ENCODE data around the gene NR5A2. TPM values are rescaled to one million over a fixed set of nuclear protein-coding genes. Genes with fewer than 3 reads are reported as not detected.

Gene NR5A2
- total RNA-seq, 1 experiment from 2014 or later: 4.7 TPM

DNA sequence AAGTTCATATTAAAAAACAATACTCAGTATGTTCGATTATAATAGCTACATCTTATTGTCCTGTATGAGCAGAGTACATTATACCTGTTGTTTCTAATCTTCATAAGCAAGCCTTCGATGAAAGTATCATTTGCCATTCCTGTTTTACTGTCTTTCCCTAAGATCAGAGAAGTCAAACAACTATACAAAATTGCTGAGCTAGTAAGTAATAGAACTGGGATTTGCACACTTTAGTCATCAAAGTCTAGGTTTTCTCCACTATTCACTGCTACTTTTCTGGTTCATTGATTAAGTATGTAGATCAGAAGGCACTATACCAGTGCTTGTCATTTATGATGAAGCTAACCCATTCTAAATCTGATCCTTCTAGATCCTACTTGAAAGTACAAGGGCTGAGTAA, 108.9 kb downstream of the NR5A2 start:
- WGBS (ENCODE audit: extremely low coverage, insufficient read length, low lambda C conversion rate): no CpG with 5 or more reads among the region's 2 CpGs
- Histone ChIP-seq H3K23ac (ENCODE audit: insufficient read length, low read depth, low read length) (no peak overlapping the region), H3K79me2 (ENCODE audit: insufficient read depth, low read length) (no peaks in the 10 kb centered on the region), H4K20me1 (ENCODE audit: control insufficient read depth, insufficient read depth, insufficient read length) (no peaks in the 10 kb centered on the region), H3K79me1 (ENCODE audit: insufficient read depth, low read depth, low read length, poor library complexity, severe bottlenecking) (no peaks in the 10 kb centered on the region), H3K23me2 (ENCODE audit: insufficient read length, low read depth, low read length, poor library complexity, severe bottlenecking) (no peaks in the 10 kb centered on the region), H3K4me2 (ENCODE audit: insufficient read depth, insufficient read length, low read length) (no peak overlapping the region), H2BK5ac (ENCODE audit: insufficient read length, low read length) (no peak overlapping the region), H3T11ph (ENCODE audit: low read length) (no peak overlapping the region), H3K4me1 (ENCODE audit: insufficient read depth, low read length) (no peaks in the 10 kb centered on the region), H2AK5ac (ENCODE audit: insufficient read length, low read length) (no peak overlapping the region), H4K91ac (ENCODE audit: insufficient read length, low read depth, low read length) (no peak overlapping the region), H2BK120ac (ENCODE audit: low read depth, low read length, poor library complexity, severe bottlenecking) (no peak overlapping the region), H4K8ac (replicated peaks; ENCODE audit: insufficient read length, low read depth, low read length) (no peak overlapping the region), H3K9ac (ENCODE audit: extremely low read depth, insufficient read length, low read length) (no peak overlapping the region), H3K56ac (ENCODE audit: insufficient read length, low read depth, low read length) (no peak overlapping the region), H4K5ac (ENCODE audit: insufficient read length, low read depth, low read length) (no peak overlapping the region), H3K27me3 (ENCODE audit: insufficient read depth, low read length) (no peaks in the 10 kb centered on the region), H2BK12ac (ENCODE audit: insufficient read length, low read depth, low read length) (no peak overlapping the region), H3K18ac (ENCODE audit: insufficient read length, low read depth, low read length) (no peak overlapping the region), H2BK20ac (ENCODE audit: low read depth, low read length, poor library complexity, severe bottlenecking) (no peak overlapping the region), H3K9me3 (ENCODE audit: control insufficient read depth, low read depth, low read length) (no peaks in the 10 kb centered on the region), H3K27ac (ENCODE audit: insufficient read length, low read depth, low read length) (no peak overlapping the region), H2BK15ac (ENCODE audit: low read depth, low read length) (no peak overlapping the region), H3K4ac (ENCODE audit: low read depth, low read length) (no peak overlapping the region), H2AFZ (ENCODE audit: low read length) (no peak overlapping the region), H3K14ac (ENCODE audit: insufficient read depth, low read length) (no peak overlapping the region)
- H3K27ac Mint-ChIP-seq: no peak overlapping the region
- TF ChIP-seq, protein P1, sequence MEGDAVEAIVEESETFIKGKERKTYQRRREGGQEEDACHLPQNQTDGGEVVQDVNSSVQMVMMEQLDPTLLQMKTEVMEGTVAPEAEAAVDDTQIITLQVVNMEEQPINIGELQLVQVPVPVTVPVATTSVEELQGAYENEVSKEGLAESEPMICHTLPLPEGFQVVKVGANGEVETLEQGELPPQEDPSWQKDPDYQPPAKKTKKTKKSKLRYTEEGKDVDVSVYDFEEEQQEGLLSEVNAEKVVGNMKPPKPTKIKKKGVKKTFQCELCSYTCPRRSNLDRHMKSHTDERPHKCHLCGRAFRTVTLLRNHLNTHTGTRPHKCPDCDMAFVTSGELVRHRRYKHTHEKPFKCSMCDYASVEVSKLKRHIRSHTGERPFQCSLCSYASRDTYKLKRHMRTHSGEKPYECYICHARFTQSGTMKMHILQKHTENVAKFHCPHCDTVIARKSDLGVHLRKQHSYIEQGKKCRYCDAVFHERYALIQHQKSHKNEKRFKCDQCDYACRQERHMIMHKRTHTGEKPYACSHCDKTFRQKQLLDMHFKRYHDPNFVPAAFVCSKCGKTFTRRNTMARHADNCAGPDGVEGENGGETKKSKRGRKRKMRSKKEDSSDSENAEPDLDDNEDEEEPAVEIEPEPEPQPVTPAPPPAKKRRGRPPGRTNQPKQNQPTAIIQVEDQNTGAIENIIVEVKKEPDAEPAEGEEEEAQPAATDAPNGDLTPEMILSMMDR (conservative IDR thresholded peaks at IDR 0.05): no peak
- no peaks in the 10 kb centered on the region for H3K4me1 Mint-ChIP-seq
- DNase-seq: no peak
- no peaks in the 10 kb centered on the region for H3K9me3 Mint-ChIP-seq
- no peaks in the 10 kb centered on the region for H3K36me3 Mint-ChIP-seq (ENCODE audit: insufficient read depth in 1 of 3, low read depth in 3 of 3)
- no peaks in the 10 kb centered on the region for H3K27me3 Mint-ChIP-seq (ENCODE audit: low read depth)
- H3K4me3 Mint-ChIP-seq: no peak overlapping the region

Data from H9 (cell line).